Suprapubic skin (tissue), 4 donors: ENCODE data around the gene CFAP74. TPM values are rescaled to one million over a fixed set of nuclear protein-coding genes. Genes with fewer than 3 reads are reported as not detected.
A peak's percentile ranks its signal among the peaks of the same experiment; 100 is the strongest.

Experiments used
- DNase-seq, 2 donors: peaks; one replicate each; pipeline ENCODE4 v3.0.0-alpha.2; 2019; ENCODE audit warnings: low spot score in 2 of 2
- H3K27ac ChIP-seq: fragments of 200-600 bp; sonication (generic); one replicate; pipeline ENCODE4 v1.5.1; 2019
- H3K27me3 ChIP-seq: fragments of 200-600 bp; sonication (generic); one replicate; pipeline ENCODE4 v1.5.1; 2019
- H3K36me3 ChIP-seq: fragments of 200-600 bp; sonication (generic); one replicate; pipeline ENCODE4 v1.5.1; 2019
- H3K4me1 ChIP-seq: fragments of 200-600 bp; sonication (generic); one replicate; pipeline ENCODE4 v1.5.1; 2019
- H3K4me3 ChIP-seq: fragments of 200-600 bp; sonication (generic); one replicate; pipeline ENCODE4 v1.5.1; 2019; ENCODE audit warnings: mild to moderate bottlenecking
- H3K9me3 ChIP-seq: fragments of 200-600 bp; sonication (generic); one replicate; pipeline ENCODE4 v1.5.1; 2019
- EP300 ChIP-seq: sonication (generic); formaldehyde crosslinking; IDR thresholded peaks from one replicate; pipeline ENCODE4 v1.6.1; 2017; ENCODE audit warnings: antibody characterized with exemption
- POLR2A ChIP-seq, 2 donors: fragments of 450-650 bp; IDR thresholded peaks; one replicate each; pipeline ENCODE4 v1.6.1; 2017; ENCODE audit warnings: antibody characterized with exemption in 2 of 2, mild to moderate bottlenecking in 2 of 2, moderate library complexity in 2 of 2
- POLR2AphosphoS5 ChIP-seq, 3 donors: sonication (generic); formaldehyde crosslinking; IDR thresholded peaks; one replicate each; pipeline ENCODE4 v1.6.1; 2017; ENCODE audit warnings: antibody characterized with exemption in 3 of 3
- WGBS: methylation state at CpG from one replicate; pipeline ENCODE4 v1.1.5; 2018; 5-methylcytosine and 5-hydroxymethylcytosine counted together
- total RNA-seq, 4 donors: library from RNA; depleted of rRNA; stranded (reverse); fragments of >200 nt; gene quantifications; one replicate each; pipeline ENCODE4 v1.1.0, GENCODE V29; 2016
- TF ChIP-seq, protein P1 (sequence below), 2 donors: fragments of 200-600 bp in 1 of 2; fragments of 450-650 bp in 1 of 2; sonication (generic) in 1 of 2; IDR thresholded peaks; one replicate each; pipeline ENCODE4 v1.5.1; 2016 to 2019; ENCODE audit warnings: antibody characterized with exemption in 2 of 2, mild to moderate bottlenecking in 1 of 2, moderate library complexity in 1 of 2

The CFAP74 gene
- total RNA-seq, 4 donors from 2014 or later, result not detected

DNA sequence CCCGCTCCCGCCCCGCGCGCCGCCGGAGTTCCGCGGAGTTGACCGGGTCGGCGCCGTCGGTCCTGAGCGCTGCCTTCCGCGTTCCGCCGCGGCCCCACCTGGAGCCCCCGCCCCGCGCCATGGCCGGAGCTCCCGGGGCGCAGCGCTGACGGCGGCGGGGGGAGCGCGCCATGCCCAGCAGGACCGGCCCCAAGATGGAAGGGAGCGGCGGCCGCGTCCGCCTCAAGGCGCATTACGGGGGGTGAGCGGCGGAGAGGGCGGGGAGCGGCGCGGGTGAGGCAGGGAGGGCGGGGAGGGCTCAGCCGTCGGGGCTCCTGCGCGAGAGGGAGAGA, 46.8 kb upstream of the CFAP74 start:
- H3K4me1 ChIP-seq, result peaks cover 39% of the 10 kb centered on the region
- H3K27me3 ChIP-seq, result peaks cover 44% of the 10 kb centered on the region
- DNase-seq, result no peak

DNA sequence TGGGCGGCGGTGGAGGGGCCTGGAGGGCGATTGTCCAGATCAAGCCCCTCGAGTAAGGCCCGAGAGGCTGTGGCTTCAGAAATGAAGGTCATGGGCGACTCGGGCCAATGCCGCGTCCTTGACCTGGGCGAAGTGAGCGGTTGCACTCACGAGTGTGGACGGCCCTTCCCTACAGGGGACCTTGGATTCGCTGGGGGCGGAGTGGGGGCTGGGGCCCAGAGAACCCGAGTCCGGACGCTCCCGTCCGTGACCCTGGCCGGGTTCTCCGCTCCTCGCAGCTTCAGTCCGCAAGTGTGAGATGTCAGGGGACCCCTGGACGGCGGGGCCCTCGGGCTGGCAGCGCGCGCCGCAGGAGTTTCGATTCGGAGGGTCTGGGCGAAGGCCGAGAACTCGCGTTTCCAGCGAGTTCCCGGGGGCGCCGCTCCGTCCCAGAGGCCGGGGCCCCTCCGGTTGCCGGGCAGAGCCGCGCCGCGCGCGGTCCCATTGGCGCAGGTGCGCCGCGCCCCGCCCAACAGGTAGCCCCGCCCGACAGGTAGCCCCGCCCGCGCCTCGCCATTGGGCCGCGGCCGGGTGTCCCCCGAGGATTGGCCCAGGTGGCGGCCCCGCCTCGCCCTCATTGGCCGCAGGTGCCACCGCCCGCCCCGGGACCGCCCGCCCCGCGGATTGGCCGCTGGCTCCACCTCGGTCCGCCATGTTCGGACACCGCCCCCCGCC, 46.3 kb upstream of the CFAP74 start, which contains the start of gene PRKCZ:
TSS of gene PRKCZ (plus strand) at position 694 of the 714 bp plus-strand sequence. CDS start 220 bp downstream, outside the sequence.
- Histone ChIP-seq H3K4me3 (peak within 1 kb of the TSS; percentile 62), H3K27me3 (peaks cover 44% of the 10 kb centered on the region), H3K4me1 (peaks cover 44% of the 10 kb centered on the region), H3K36me3 (no peaks in the 10 kb centered on the region), H3K27ac (peak within 1 kb of the TSS; percentile 3), H3K9me3 (no peaks in the 10 kb centered on the region)
- DNase-seq, result peak in 1 of 2 donors; percentile 84
- TF ChIP-seq POLR2A (IDR thresholded peaks at IDR 0.05) (no peak), POLR2AphosphoS5 (IDR thresholded peaks at IDR 0.05) (no peak), EP300 (no peak)
- TF ChIP-seq, protein P1, sequence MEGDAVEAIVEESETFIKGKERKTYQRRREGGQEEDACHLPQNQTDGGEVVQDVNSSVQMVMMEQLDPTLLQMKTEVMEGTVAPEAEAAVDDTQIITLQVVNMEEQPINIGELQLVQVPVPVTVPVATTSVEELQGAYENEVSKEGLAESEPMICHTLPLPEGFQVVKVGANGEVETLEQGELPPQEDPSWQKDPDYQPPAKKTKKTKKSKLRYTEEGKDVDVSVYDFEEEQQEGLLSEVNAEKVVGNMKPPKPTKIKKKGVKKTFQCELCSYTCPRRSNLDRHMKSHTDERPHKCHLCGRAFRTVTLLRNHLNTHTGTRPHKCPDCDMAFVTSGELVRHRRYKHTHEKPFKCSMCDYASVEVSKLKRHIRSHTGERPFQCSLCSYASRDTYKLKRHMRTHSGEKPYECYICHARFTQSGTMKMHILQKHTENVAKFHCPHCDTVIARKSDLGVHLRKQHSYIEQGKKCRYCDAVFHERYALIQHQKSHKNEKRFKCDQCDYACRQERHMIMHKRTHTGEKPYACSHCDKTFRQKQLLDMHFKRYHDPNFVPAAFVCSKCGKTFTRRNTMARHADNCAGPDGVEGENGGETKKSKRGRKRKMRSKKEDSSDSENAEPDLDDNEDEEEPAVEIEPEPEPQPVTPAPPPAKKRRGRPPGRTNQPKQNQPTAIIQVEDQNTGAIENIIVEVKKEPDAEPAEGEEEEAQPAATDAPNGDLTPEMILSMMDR (IDR thresholded peaks at IDR 0.05), result no peak
- WGBS, result no CpG with 5 or more reads among the region's 83 CpGs

More for the DNA sequence above, 46.8 kb upstream of the CFAP74 start:
- H3K4me3 ChIP-seq, result peak overlapping the region; percentile 62
- no peaks in the 10 kb centered on the region for H3K36me3 ChIP-seq
- TF ChIP-seq, protein P1 (IDR thresholded peaks at IDR 0.05), result no peak
- TF ChIP-seq EP300, result no peak
- TF ChIP-seq POLR2A (IDR thresholded peaks at IDR 0.05), result no peak
- TF ChIP-seq POLR2AphosphoS5 (IDR thresholded peaks at IDR 0.05), result no peak
- H3K9me3 ChIP-seq, result no peaks in the 10 kb centered on the region
- WGBS, result 0% methylated on average over 7 of the region's 51 CpGs
- H3K27ac ChIP-seq, result peak overlapping the region; percentile 3

DNA sequence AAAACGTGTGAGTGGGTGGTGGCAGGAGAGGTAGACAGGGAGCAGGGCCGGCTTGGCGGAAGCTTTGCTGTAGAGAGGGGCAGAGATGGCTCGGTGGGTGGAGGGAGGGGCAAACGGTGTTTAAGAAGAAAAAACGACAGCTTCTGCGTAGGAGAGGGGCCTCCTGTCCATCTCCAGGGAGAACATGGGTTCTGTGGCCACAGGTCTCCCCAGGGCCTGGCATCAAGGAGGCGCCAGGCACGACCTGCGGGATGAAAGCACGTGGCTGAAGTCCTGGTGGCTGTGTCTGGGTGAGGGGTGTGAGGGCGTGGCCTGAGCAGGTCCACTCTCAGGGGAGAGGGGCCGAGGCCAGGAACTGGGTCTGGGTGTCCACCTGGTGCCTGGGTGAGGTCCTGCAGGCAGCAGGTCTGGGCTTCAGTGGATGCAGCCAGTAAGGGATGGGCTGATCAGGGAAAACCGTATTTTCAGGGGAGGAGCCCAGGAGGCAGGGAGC, 45.7 kb upstream of the CFAP74 start:
- TF ChIP-seq, protein P1 (IDR thresholded peaks at IDR 0.05), result peak in 1 of 2 donors; percentile 9
- no peak for TF ChIP-seq POLR2AphosphoS5 (IDR thresholded peaks at IDR 0.05)
- Histone ChIP-seq H3K27ac (no peak overlapping the region), H3K9me3 (no peaks in the 10 kb centered on the region), H3K27me3 (peaks cover 44% of the 10 kb centered on the region), H3K4me3 (peak overlapping the region; percentile 62), H3K4me1 (peaks cover 51% of the 10 kb centered on the region), H3K36me3 (no peaks in the 10 kb centered on the region)
- DNase-seq, result no peak
- 46% methylated on average over 14 of the region's 14 CpGs for WGBS

DNA sequence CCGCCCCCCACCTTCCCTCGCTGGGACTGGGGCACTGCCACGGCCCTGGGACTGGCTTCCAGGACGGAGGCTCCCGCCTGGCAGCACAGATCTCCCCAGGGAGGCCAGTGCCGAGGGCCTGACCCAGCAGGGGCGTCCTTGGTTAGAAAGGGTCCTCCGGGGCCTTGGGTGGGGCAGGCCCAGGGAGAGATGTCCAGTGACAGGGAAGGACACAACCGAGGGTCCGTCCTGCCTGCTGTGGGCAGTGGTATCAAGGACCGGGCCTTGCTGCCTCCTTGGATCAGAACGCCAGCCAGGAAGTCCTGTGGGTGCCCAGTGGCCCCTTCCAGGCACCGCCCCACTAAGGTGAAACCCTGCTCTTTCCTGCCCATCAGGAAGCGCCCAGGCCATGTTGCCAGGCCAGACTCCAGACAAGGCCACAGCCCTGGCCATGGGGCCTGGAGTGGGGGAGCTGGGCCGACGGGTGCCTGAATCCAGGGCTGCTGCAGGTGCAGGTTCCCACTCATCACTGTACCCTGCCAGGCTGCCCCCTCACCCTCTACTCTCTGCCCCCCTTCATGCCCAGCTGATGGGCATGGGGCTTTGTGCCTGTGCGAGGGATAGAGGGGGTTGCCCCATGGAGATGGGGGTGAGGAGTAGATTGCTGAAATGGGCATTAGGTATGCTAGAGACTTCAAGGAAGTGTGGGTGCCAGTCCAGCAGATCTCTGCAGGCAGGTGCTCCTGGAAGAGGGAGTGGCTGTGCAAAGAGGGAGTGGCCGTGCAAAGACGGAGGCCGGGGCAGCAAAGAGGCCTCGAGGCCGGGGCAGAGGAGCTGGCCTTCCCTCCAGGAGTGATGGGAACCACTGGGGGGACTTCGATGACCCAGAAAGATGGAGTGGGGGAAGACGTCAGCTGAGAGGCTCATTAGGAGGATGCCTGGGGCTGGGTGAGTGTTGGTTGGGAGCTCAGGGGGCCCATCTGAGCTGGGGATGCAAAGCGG, 44.5 kb upstream of the CFAP74 start:
- peaks cover 44% of the 10 kb centered on the region for H3K27me3 ChIP-seq
- DNase-seq, result no peak
- no peak overlapping the region for H3K4me3 ChIP-seq
- TF ChIP-seq POLR2AphosphoS5 (IDR thresholded peaks at IDR 0.05) (no peak), EP300 (no peak), POLR2A (IDR thresholded peaks at IDR 0.05) (no peak)
- TF ChIP-seq, protein P1 (IDR thresholded peaks at IDR 0.05), result no peak
- peaks cover 51% of the 10 kb centered on the region for H3K4me1 ChIP-seq
- no peak overlapping the region for H3K27ac ChIP-seq
- H3K9me3 ChIP-seq, result no peaks in the 10 kb centered on the region
- 76% methylated on average over 14 of the region's 25 CpGs for WGBS
- H3K36me3 ChIP-seq, result no peaks in the 10 kb centered on the region
